Fibroblast of lung (primary cell): ENCODE data around the gene MS4A10. TPM values are rescaled to one million over a fixed set of nuclear protein-coding genes. Genes with fewer than 3 reads are reported as not detected.

Source experiments
- DNase-seq, 2 donors: peaks; one replicate each; pipeline versions ENCODE4 v3.0.0 to v3.0.0-alpha.2; 2010; ENCODE audit warnings: low read depth in 2 of 2
- H2AFZ ChIP-seq: 2 replicates; pipeline ENCODE4 v1.5.1; 2012; ENCODE audit warnings: low read length, control low read depth, inconsistent platforms
- H3K27ac ChIP-seq: 2 replicates; pipeline ENCODE4 v1.5.1; 2011; ENCODE audit warnings: low read length, control low read depth; ENCODE audit not compliant: insufficient read depth
- H3K27me3 ChIP-seq: 2 replicates; pipeline ENCODE4 v1.5.1; 2011; ENCODE audit warnings: mild to moderate bottlenecking, low read length; ENCODE audit not compliant: control insufficient read depth, insufficient read depth
- H3K36me3 ChIP-seq: 2 replicates; pipeline ENCODE4 v1.5.1; 2011; ENCODE audit warnings: low read length; ENCODE audit not compliant: control insufficient read depth, insufficient read depth
- H3K4me1 ChIP-seq: 2 replicates; pipeline ENCODE4 v1.5.1; 2011; ENCODE audit warnings: low read length; ENCODE audit not compliant: control insufficient read depth, insufficient read depth; ENCODE audit errors: extremely low read depth
- H3K4me2 ChIP-seq: 2 replicates; pipeline ENCODE4 v1.5.1; 2011; ENCODE audit warnings: low read length, control low read depth; ENCODE audit not compliant: insufficient read depth; ENCODE audit errors: extremely low read depth
- H3K4me3 ChIP-seq, 4 experiments: fragments of 200-600 bp in 1 of 4; sonication (generic) in 1 of 4; replicated peaks in 1 of 4; 2 replicates each; pipeline ENCODE4 v1.5.1; 2011 to 2016; ENCODE audit warnings: low read length in 4 of 4, low read depth in 3 of 4, mild to moderate bottlenecking in 3 of 4, control low read depth in 2 of 4, inconsistent platforms in 1 of 4, mixed read lengths in 1 of 4; ENCODE audit not compliant: insufficient read depth in 1 of 4; ENCODE audit errors: control extremely low read depth in 1 of 4
- H3K79me2 ChIP-seq: 2 replicates; pipeline ENCODE4 v1.5.1; 2012; ENCODE audit warnings: mild to moderate bottlenecking, low read length, inconsistent platforms; ENCODE audit not compliant: control insufficient read depth, insufficient read depth
- H3K9ac ChIP-seq: 2 replicates; pipeline ENCODE4 v1.5.1; 2011; ENCODE audit warnings: mild to moderate bottlenecking, low read length, control low read depth; ENCODE audit not compliant: insufficient read depth
- H3K9me3 ChIP-seq: 2 replicates; pipeline ENCODE4 v1.5.1; 2012; ENCODE audit warnings: low read depth, low read length; ENCODE audit not compliant: control insufficient read depth, insufficient read depth
- H4K20me1 ChIP-seq: 2 replicates; pipeline ENCODE4 v1.5.1; 2011; ENCODE audit warnings: low read length; ENCODE audit not compliant: control insufficient read depth, insufficient read depth; ENCODE audit errors: extremely low read depth
- EZH2 ChIP-seq: IDR thresholded peaks from 2 replicates; pipeline ENCODE4 v1.5.1; 2012; ENCODE audit warnings: low read length, control low read depth, mild to moderate bottlenecking; ENCODE audit errors: missing control alignments
- polyA plus RNA-seq, 2 donors: library from polyadenylated mRNA; depleted of rRNA in 1 of 2; stranded (reverse) in 1 of 2; unstranded in 1 of 2; fragments of >200 nt; gene quantifications; 2 replicates each; pipeline ENCODE4 v1.2.1, GENCODE V29; 2011 to 2012; ENCODE audit warnings: missing spikeins in 1 of 2
- total RNA-seq: library from RNA; depleted of rRNA; stranded (reverse); fragments of >200 nt; gene quantifications from 2 replicates; pipeline ENCODE4 v1.2.1, GENCODE V29; 2014
- TF ChIP-seq, protein P1 (sequence below), 2 donors: IDR thresholded peaks in 1 of 2; conservative IDR thresholded peaks in 1 of 2; 1 replicate in 1 of 2; 2 replicates in 1 of 2; pipeline ENCODE4 v1.5.1; 2011 to 2012; ENCODE audit warnings: low read length in 2 of 2, control low read depth in 1 of 2, inconsistent platforms in 1 of 2, low read depth in 1 of 2, mild to moderate bottlenecking in 1 of 2

Gene MS4A10
- total and polyA plus RNA-seq, 2 donors (not counting 1 experiment from before 2014, with no cell fraction given), result not detected

DNA sequence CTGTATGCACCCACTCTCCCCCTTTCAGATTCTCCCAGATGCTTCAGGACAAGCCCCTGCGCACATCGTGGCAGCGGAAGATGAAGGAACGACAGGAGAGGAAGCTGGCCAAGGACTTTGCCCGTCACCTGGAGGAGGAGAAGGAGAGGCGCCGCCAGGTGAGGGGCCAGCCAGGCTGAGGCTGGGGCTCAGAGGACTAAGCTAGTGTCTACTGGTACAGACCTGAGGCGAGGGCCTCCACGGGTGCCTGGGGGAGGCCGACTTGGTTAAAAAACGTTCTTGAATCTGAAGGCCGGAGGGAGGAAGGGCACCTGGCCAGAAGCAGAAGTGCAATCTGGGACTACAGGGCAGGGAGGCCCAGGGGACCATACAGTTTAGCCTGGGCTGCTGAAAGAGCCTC lies 62.8 kb downstream of the MS4A10 start:
- no peak overlapping the region for H2AFZ ChIP-seq
- peaks cover 14% of the 10 kb centered on the region for H3K36me3 ChIP-seq
- no peaks in the 10 kb centered on the region for H4K20me1 ChIP-seq
- H3K9ac ChIP-seq, result no peak overlapping the region
- TF ChIP-seq, protein P1, sequence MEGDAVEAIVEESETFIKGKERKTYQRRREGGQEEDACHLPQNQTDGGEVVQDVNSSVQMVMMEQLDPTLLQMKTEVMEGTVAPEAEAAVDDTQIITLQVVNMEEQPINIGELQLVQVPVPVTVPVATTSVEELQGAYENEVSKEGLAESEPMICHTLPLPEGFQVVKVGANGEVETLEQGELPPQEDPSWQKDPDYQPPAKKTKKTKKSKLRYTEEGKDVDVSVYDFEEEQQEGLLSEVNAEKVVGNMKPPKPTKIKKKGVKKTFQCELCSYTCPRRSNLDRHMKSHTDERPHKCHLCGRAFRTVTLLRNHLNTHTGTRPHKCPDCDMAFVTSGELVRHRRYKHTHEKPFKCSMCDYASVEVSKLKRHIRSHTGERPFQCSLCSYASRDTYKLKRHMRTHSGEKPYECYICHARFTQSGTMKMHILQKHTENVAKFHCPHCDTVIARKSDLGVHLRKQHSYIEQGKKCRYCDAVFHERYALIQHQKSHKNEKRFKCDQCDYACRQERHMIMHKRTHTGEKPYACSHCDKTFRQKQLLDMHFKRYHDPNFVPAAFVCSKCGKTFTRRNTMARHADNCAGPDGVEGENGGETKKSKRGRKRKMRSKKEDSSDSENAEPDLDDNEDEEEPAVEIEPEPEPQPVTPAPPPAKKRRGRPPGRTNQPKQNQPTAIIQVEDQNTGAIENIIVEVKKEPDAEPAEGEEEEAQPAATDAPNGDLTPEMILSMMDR (conservative IDR thresholded peaks at IDR 0.05 in 1 of 2, IDR thresholded peaks at IDR 0.05 in 1 of 2; ENCODE audit: low read depth in 1 of 2, low read length in 2 of 2), result no peak
- no peak for TF ChIP-seq EZH2
- no peak overlapping the region for H3K27ac ChIP-seq
- H3K9me3 ChIP-seq, result no peaks in the 10 kb centered on the region
- peaks cover 6% of the 10 kb centered on the region for H3K4me1 ChIP-seq
- no peak overlapping the region for H3K4me2 ChIP-seq
- H3K4me3 ChIP-seq, result no peak overlapping the region
- DNase-seq, result no peak
- peaks cover 30% of the 10 kb centered on the region for H3K79me2 ChIP-seq
- no peaks in the 10 kb centered on the region for H3K27me3 ChIP-seq

GRCh38 chr11:60848714-60849151 lies 63.6 kb downstream of the MS4A10 start:
- no peak for DNase-seq
- H3K36me3 ChIP-seq, result peaks cover 14% of the 10 kb centered on the region
- no peaks in the 10 kb centered on the region for H4K20me1 ChIP-seq
- H3K9me3 ChIP-seq, result no peaks in the 10 kb centered on the region
- H2AFZ ChIP-seq, result no peak overlapping the region
- no peak overlapping the region for H3K4me3 ChIP-seq
- no peak for TF ChIP-seq EZH2
- TF ChIP-seq, protein P1 (conservative IDR thresholded peaks at IDR 0.05 in 1 of 2, IDR thresholded peaks at IDR 0.05 in 1 of 2; ENCODE audit: low read depth in 1 of 2, low read length in 2 of 2), result no peak
- H3K4me1 ChIP-seq, result peaks cover 6% of the 10 kb centered on the region
- H3K9ac ChIP-seq, result no peak overlapping the region
- H3K4me2 ChIP-seq, result no peak overlapping the region
- H3K27ac ChIP-seq, result no peak overlapping the region
- no peaks in the 10 kb centered on the region for H3K27me3 ChIP-seq
- peaks cover 22% of the 10 kb centered on the region for H3K79me2 ChIP-seq

- peaks cover 2% of the 10 kb centered on the region for H3K4me1 ChIP-seq
- H4K20me1 ChIP-seq, result no peaks in the 10 kb centered on the region
- no peak for DNase-seq
- no peak for TF ChIP-seq EZH2
- TF ChIP-seq, protein P1 (conservative IDR thresholded peaks at IDR 0.05 in 1 of 2, IDR thresholded peaks at IDR 0.05 in 1 of 2; ENCODE audit: low read depth in 1 of 2, low read length in 2 of 2), result no peak
- H3K4me2 ChIP-seq, result no peak overlapping the region
- H3K36me3 ChIP-seq, result peaks cover 14% of the 10 kb centered on the region
- H3K9me3 ChIP-seq, result no peaks in the 10 kb centered on the region
- no peak overlapping the region for H3K9ac ChIP-seq
- H3K4me3 ChIP-seq, result no peak overlapping the region
- no peaks in the 10 kb centered on the region for H3K27me3 ChIP-seq
- peaks cover 11% of the 10 kb centered on the region for H3K79me2 ChIP-seq
- H3K27ac ChIP-seq, result no peak overlapping the region
- no peak overlapping the region for H2AFZ ChIP-seq
Observed at GRCh38 chr11:60849641-60850520, 64.7 kb downstream of the MS4A10 start.

Other genes starting within 250 kb of the MS4A10 start
- gene MS4A8, start 85.7 kb upstream of the MS4A10 start, total RNA-seq, result not detected in 2 replicates
- gene MS4A8, start 85.7 kb upstream of the MS4A10 start, polyA plus RNA-seq, result not detected in 2 replicates
- not detected in 2 replicates for gene MS4A18, start 60.6 kb upstream of the MS4A10 start, total RNA-seq
- gene MS4A18, start 60.6 kb upstream of the MS4A10 start, polyA plus RNA-seq, result not detected in 2 replicates
- not detected in 2 replicates for gene MS4A15, start 28.5 kb upstream of the MS4A10 start, total RNA-seq
- gene MS4A15, start 28.5 kb upstream of the MS4A10 start, polyA plus RNA-seq, result not detected in 2 replicates
- gene CCDC86, start 56.8 kb downstream of the MS4A10 start, total RNA-seq, result 7.2 and 7.4 TPM in 2 replicates
- 14.9 and 29.4 TPM in 2 replicates for gene CCDC86, start 56.8 kb downstream of the MS4A10 start, polyA plus RNA-seq
- gene PTGDR2, start 70.6 kb downstream of the MS4A10 start, total RNA-seq, result 0.26 and 0.33 TPM in 2 replicates
- 0.45 and 2.4 TPM in 2 replicates for gene PTGDR2, start 70.6 kb downstream of the MS4A10 start, polyA plus RNA-seq
- gene ZP1, start 82.2 kb downstream of the MS4A10 start, total RNA-seq, result under 0.01 TPM in 1 of 2 replicates, not detected in the other
- 0.62 TPM in 1 of 2 replicates, not detected in the other for gene ZP1, start 82.2 kb downstream of the MS4A10 start, polyA plus RNA-seq
- 34.7 and 37.7 TPM in 2 replicates for gene PRPF19, start 121.3 kb downstream of the MS4A10 start, total RNA-seq
- gene PRPF19, start 121.3 kb downstream of the MS4A10 start, polyA plus RNA-seq, result 32.6 and 55.6 TPM in 2 replicates
- 18.7 and 21.5 TPM in 2 replicates for gene TMEM109, start 128.8 kb downstream of the MS4A10 start, total RNA-seq
- 34.9 and 42.4 TPM in 2 replicates for gene TMEM109, start 128.8 kb downstream of the MS4A10 start, polyA plus RNA-seq
- 13.2 and 20.8 TPM in 2 replicates for gene TMEM132A, start 139.1 kb downstream of the MS4A10 start, total RNA-seq
- gene TMEM132A, start 139.1 kb downstream of the MS4A10 start, polyA plus RNA-seq, result 6.7 and 6.9 TPM in 2 replicates
- 19.5 and 29.9 TPM in 2 replicates for gene SLC15A3, start 166.8 kb downstream of the MS4A10 start, total RNA-seq
- gene SLC15A3, start 166.8 kb downstream of the MS4A10 start, polyA plus RNA-seq, result 5.8 and 10.5 TPM in 2 replicates
- gene CD6, start 186.3 kb downstream of the MS4A10 start, total RNA-seq, result not detected in 2 replicates
- not detected in 2 replicates for gene CD6, start 186.3 kb downstream of the MS4A10 start, polyA plus RNA-seq